DOHH2 (cell line): ENCODE results near the gene AKAIN1.

Experiments
- CTCF ChIP-seq: fragments of 200-600 bp; sonication (generic); IDR thresholded peaks from one replicate; pipeline ENCODE4 v1.5.1; 2014; ENCODE audit warnings: antibody characterized with exemption, mild to moderate bottlenecking, low read depth, low read length; ENCODE audit not compliant: poor library complexity, severe bottlenecking
- EZH2phosphoT487 ChIP-seq: fragments of 200-600 bp; sonication (generic); IDR thresholded peaks from 2 replicates; pipeline ENCODE4 v1.6.1; 2017; ENCODE audit warnings: borderline replicate concordance, mild to moderate bottlenecking, antibody characterized with exemption, low read length, moderate library complexity, mixed read lengths

GRCh38 chr18:5137261-5137660 lies 59.8 kb downstream of the AKAIN1 start:
- no peak for TF ChIP-seq CTCF
- TF ChIP-seq EZH2phosphoT487, result no peak
